DND-41 (cell line): ENCODE results near the gene STK11.

Source experiments
- CTCF ChIP-seq: IDR thresholded peaks from 2 replicates; pipeline ENCODE4 v1.5.1; 2012; ENCODE audit warnings: borderline replicate concordance, low read length, moderate library complexity, mild to moderate bottlenecking; ENCODE audit not compliant: poor library complexity, severe bottlenecking; ENCODE audit errors: extremely low read depth
- EZH2 ChIP-seq: IDR thresholded peaks from 3 replicates; pipeline ENCODE4 v1.6.1; 2012; ENCODE audit warnings: borderline replicate concordance, low read depth, mild to moderate bottlenecking, moderate library complexity, low read length, inconsistent platforms; ENCODE audit not compliant: severe bottlenecking

GRCh38 chr19:1239420-1239795 is 33.8 kb downstream of the STK11 start:
- TF ChIP-seq CTCF (no peak), EZH2 (no peak)
